AG04450 (cell line): ENCODE measurements around the gene DCLRE1C. TPM values are rescaled to one million over a fixed set of nuclear protein-coding genes. Genes with fewer than 3 reads are reported as not detected.
"Not testable (repeated sequence)": the region's sequence is repeated elsewhere in the genome, so short reads cannot be mapped to it uniquely, and the experiment has no call there.

ENCODE experiments used
- CTCF ChIA-PET: fragments of 300-600, 350-600 bp; formaldehyde crosslinking; extraction: SDS; loops from one replicate; lab custom pipeline; 2022; ENCODE audit warnings: antibody characterized with exemption, inconsistent platforms; lab: Charles Lee
- POLR2A ChIA-PET: fragments of 350-600 bp; formaldehyde crosslinking; extraction: SDS; loops from one replicate; lab custom pipeline; 2021; ENCODE audit warnings: antibody characterized with exemption, inconsistent platforms; lab: Yijun Ruan, JAX
- DNase-seq: peaks from one replicate; pipeline ENCODE4 v3.0.0-alpha.2; 2011; ENCODE audit warnings: low read depth, low spot score
- H3K27ac ChIP-seq: one replicate; pipeline ENCODE4 v1.5.1; 2012; ENCODE audit warnings: low read depth, low read length, control low read depth
- H3K27me3 ChIP-seq: one replicate; pipeline ENCODE4 v1.6.0; 2012; ENCODE audit warnings: low read length; ENCODE audit not compliant: control insufficient read depth, insufficient read depth
- H3K4me3 ChIP-seq: 2 replicates; pipeline ENCODE4 v1.5.1; 2011; ENCODE audit warnings: mild to moderate bottlenecking, low read depth, low read length, control low read depth
- H3K9me3 ChIP-seq: 2 replicates; pipeline ENCODE4 v1.5.1; 2012; ENCODE audit warnings: low read length; ENCODE audit not compliant: control insufficient read depth, insufficient read depth
- CTCF ChIP-seq: IDR thresholded peaks from 2 replicates; pipeline ENCODE4 v1.5.1; 2011; ENCODE audit warnings: low read depth, low read length, control low read depth, inconsistent platforms
- polyA plus RNA-seq: library from polyadenylated mRNA; depleted of rRNA; stranded (reverse); fragments of >200 nt; gene quantifications from 2 replicates; pipeline ENCODE4 v1.2.3, GENCODE V29; 2011

DCLRE1C gene
- polyA plus RNA-seq, 1 experiment = 6.4 TPM

GRCh38 chr10:14982744-14983143, 28.8 kb upstream of the DCLRE1C start:
- CTCF ChIA-PET = no interaction called here

GRCh38 chr10:14975672-14976273, 21.9 kb upstream of the DCLRE1C start:
- no peak overlapping the region for H3K27ac ChIP-seq
- no peak for DNase-seq
- no peak overlapping the region for H3K4me3 ChIP-seq
- TF ChIP-seq CTCF = peak; percentile 34; the same call in 1 of the 2 replicates
- CTCF ChIA-PET = no interaction called here
- H3K9me3 ChIP-seq = no peaks in the 10 kb centered on the region
- H3K27me3 ChIP-seq = peaks cover 2% of the 10 kb centered on the region
- POLR2A ChIA-PET = no interaction called here

More at GRCh38 chr10:14982744-14983143, 28.8 kb upstream of the DCLRE1C start:
- TF ChIP-seq CTCF = no peak
- H3K9me3 ChIP-seq = no peaks in the 10 kb centered on the region
- H3K4me3 ChIP-seq = no peak overlapping the region
- POLR2A ChIA-PET = no interaction called here
- DNase-seq = no peak
- H3K27ac ChIP-seq = no peak overlapping the region
- peaks cover 4% of the 10 kb centered on the region for H3K27me3 ChIP-seq

GRCh38 chr10:14974153-14974998, 20.5 kb upstream of the DCLRE1C start:
- H3K4me3 ChIP-seq, H3K9me3 ChIP-seq, H3K27ac ChIP-seq, POLR2A ChIA-PET, DNase-seq, H3K27me3 ChIP-seq: not testable (repeated sequence)
- CTCF ChIA-PET = interaction anchor here (0.7 to 0.8 kb wide), 2 partner anchors 129 to 364 kb away, joined by 3 read pairs; no protein-coding TSS in a partner anchor

- peaks cover 5% of the 10 kb centered on the region for H3K27me3 ChIP-seq
- no peak overlapping the region for H3K27ac ChIP-seq
- H3K4me3 ChIP-seq = no peak overlapping the region
- POLR2A ChIA-PET = interaction anchor here (0.8 kb wide), 1 partner anchor 13 kb away, joined by 4 read pairs; the partner anchor contains the start of gene MEIG1
- CTCF ChIA-PET = interaction anchor here (0.5 to 1.8 kb wide), 5 partner anchors 11 to 133 kb away, joined by 3 to 7 read pairs (median 5); no protein-coding TSS in a partner anchor
- peak; percentile 48 for TF ChIP-seq CTCF
- DNase-seq = no peak
- H3K9me3 ChIP-seq = no peaks in the 10 kb centered on the region
Measured at GRCh38 chr10:14971867-14972448, 18.1 kb upstream of the DCLRE1C start.

GRCh38 chr10:14967897-14968296, 14.0 kb upstream of the DCLRE1C start:
- DNase-seq = no peak
- Histone ChIP-seq H3K9me3 (no peaks in the 10 kb centered on the region), H3K4me3 (no peak overlapping the region), H3K27ac (no peak overlapping the region), H3K27me3 (peaks cover 3% of the 10 kb centered on the region)
- ChIA-PET CTCF (no interaction called here), POLR2A (no interaction called here)
- no peak for TF ChIP-seq CTCF
